GM19238 (cell line): ENCODE measurements around the gene MTMR6.
"Not testable (repeated sequence)": the region's sequence is repeated elsewhere in the genome, so short reads cannot be mapped to it uniquely, and the experiment has no call there.

Source experiments
- DNase-seq: peaks from one replicate; pipeline ENCODE4 v3.0.0; 2011; ENCODE audit warnings: low spot score; ENCODE audit not compliant: insufficient read length

Gene MTMR6

GRCh38 chr13:25286969-25287961, at the start of gene MTMR6:
MTMR6 (minus strand) TSS chr13:25287488; CDS start chr13:25287247, 241 bp downstream.
- DNase-seq = peak; percentile 92

- no peak for DNase-seq
Measured at GRCh38 chr13:25335856-25336255, 48.6 kb upstream of the MTMR6 start.

GRCh38 chr13:25330541-25330940, 43.3 kb upstream of the MTMR6 start:
- DNase-seq = no peak

- no peak for DNase-seq
Measured at GRCh38 chr13:25329706-25330105, 42.4 kb upstream of the MTMR6 start.

- DNase-seq = no peak
Measured at GRCh38 chr13:25324100-25324499, 36.8 kb upstream of the MTMR6 start.

- DNase-seq = no peak
Measured at GRCh38 chr13:25319771-25320170, 32.5 kb upstream of the MTMR6 start.

GRCh38 chr13:25318946-25319345, 31.7 kb upstream of the MTMR6 start:
- DNase-seq = not testable (repeated sequence)

- no peak for DNase-seq
Measured at GRCh38 chr13:25310891-25311290, 23.6 kb upstream of the MTMR6 start.

- no peak for DNase-seq
Measured at GRCh38 chr13:25306671-25307464, 19.6 kb upstream of the MTMR6 start.

- DNase-seq = no peak
Measured at GRCh38 chr13:25302121-25302520, 14.8 kb upstream of the MTMR6 start.

- peak; percentile 72 for DNase-seq
Measured at GRCh38 chr13:25301347-25302113, 14.2 kb upstream of the MTMR6 start, which contains the start of gene NUP58. NUP58 (plus strand) TSS chr13:25301625; CDS start chr13:25301774, 149 bp downstream.

GRCh38 chr13:25300861-25301346, 13.6 kb upstream of the MTMR6 start:
- no peak for DNase-seq

- no peak for DNase-seq
Measured at GRCh38 chr13:25295701-25296100, 8.4 kb upstream of the MTMR6 start.

- DNase-seq = no peak
Measured at GRCh38 chr13:25295228-25295627, 7.9 kb upstream of the MTMR6 start.

- no peak for DNase-seq
Measured at GRCh38 chr13:25292301-25292700, 5.0 kb upstream of the MTMR6 start.

- no peak for DNase-seq
Measured at GRCh38 chr13:25291691-25292090, 4.4 kb upstream of the MTMR6 start.

- DNase-seq = no peak
Measured at GRCh38 chr13:25288966-25289365, 1.7 kb upstream of the MTMR6 start.

GRCh38 chr13:25286308-25286968, 850 bp downstream of the MTMR6 start:
- DNase-seq = no peak

- no peak for DNase-seq
Measured at GRCh38 chr13:25281935-25282332, 5.4 kb downstream of the MTMR6 start.

- peak; percentile 21 for DNase-seq
Measured at GRCh38 chr13:25281193-25281934, 5.9 kb downstream of the MTMR6 start.
